Measurements from ENCODE around the gene KCNH1. TPM values are rescaled to one million over a fixed set of nuclear protein-coding genes. Genes with fewer than 3 reads are reported as not detected.

The KCNH1 gene
- polyA plus RNA-seq, 1 donor from 2014 or later = 3.9 TPM

DNA sequence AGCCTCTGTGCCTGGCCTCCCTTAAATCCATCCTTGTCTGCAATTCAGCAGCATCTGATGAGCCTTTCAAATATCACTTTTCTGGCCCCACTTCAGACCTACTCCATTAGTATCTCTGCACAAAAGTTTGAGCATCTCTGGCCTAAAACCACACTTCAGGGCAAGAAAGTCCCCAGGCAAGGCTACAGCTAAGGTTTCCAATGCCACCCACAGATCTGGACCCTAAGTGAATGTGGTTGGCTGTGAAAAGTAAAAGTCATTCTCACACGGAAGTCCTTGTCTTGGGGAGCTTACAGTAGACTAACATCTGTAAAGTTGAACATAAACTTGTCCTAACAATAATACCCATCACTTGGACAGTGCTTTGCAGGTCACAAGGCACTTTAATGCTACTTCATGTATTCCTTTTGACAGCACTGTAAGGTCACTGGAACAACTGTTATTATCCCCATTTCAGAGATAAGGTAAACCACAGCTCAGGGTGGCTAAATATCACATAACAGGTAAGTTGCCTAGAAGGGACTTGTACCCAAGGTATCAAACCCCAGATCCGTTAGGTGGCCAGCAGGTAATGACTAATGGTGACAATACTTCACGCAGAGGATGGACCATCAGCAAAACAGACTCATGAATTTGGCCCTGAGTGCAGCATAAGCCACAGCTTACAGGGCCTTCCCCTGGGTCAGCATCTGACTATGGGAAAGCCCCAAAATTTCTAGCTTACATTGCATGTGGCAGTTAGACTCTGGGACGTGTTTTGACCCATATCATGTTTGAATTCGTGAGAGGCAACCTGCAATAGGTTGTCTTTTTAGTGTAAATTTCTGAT is 449.3 kb downstream of the KCNH1 start:
- Histone ChIP-seq H3F3A (ENCODE audit: insufficient read depth, low read length, poor library complexity, severe bottlenecking) (no peaks in the 10 kb centered on the region), H3K4me3 (ENCODE audit: low read length) (no peak overlapping the region), H3K27ac (ENCODE audit: low read length) (no peak overlapping the region), H3K27me3 (ENCODE audit: insufficient read depth, low read depth, low read length) (no peaks in the 10 kb centered on the region), H3K4me2 (ENCODE audit: low read length) (no peak overlapping the region), H3K9me2 (ENCODE audit: insufficient read depth, low read length) (no peaks in the 10 kb centered on the region), H2AFZ (ENCODE audit: low read depth, low read length) (no peak overlapping the region), H3K9ac (ENCODE audit: low read length) (no peak overlapping the region), H4K20me1 (ENCODE audit: insufficient read depth) (no peaks in the 10 kb centered on the region), H3K36me3 (ENCODE audit: insufficient read depth, low read length) (no peaks in the 10 kb centered on the region), H3K79me2 (replicated peaks; ENCODE audit: insufficient read depth, low read length) (no peaks in the 10 kb centered on the region), H3K9me3 (ENCODE audit: low read length) (no peaks in the 10 kb centered on the region)
- TF ChIP-seq SMC3 (conservative IDR thresholded peaks at IDR 0.05; ENCODE audit: poor library complexity) (no peak), EZH2 (IDR thresholded peaks at IDR 0.05; ENCODE audit: borderline replicate concordance, insufficient read depth, low read length, poor library complexity, severe bottlenecking) (no peak), EP300 (conservative IDR thresholded peaks at IDR 0.05; ENCODE audit: poor library complexity, severe bottlenecking) (no peak), RAD21 (conservative IDR thresholded peaks at IDR 0.05) (no peak), TAF1 (IDR thresholded peaks at IDR 0.05; ENCODE audit: low read depth) (no peak), MXI1 (conservative IDR thresholded peaks at IDR 0.05; ENCODE audit: poor library complexity, severe bottlenecking) (no peak), REST (IDR thresholded peaks at IDR 0.05; ENCODE audit: borderline replicate concordance) (no peak), CTCF (IDR thresholded peaks at IDR 0.05; ENCODE audit: poor library complexity, severe bottlenecking) (no peak), POLR2AphosphoS5 (IDR thresholded peaks at IDR 0.05) (no peak)

- no peaks in the 10 kb centered on the region for H4K20me1 ChIP-seq (ENCODE audit: insufficient read depth)
- H3K4me3 ChIP-seq (ENCODE audit: low read length) = no peak overlapping the region
- H3K36me3 ChIP-seq (ENCODE audit: insufficient read depth, low read length) = no peaks in the 10 kb centered on the region
- no peaks in the 10 kb centered on the region for H3K9me3 ChIP-seq (ENCODE audit: low read length)
- H3K4me2 ChIP-seq (ENCODE audit: low read length) = no peak overlapping the region
- H3K27ac ChIP-seq (ENCODE audit: low read length) = no peak overlapping the region
- H3K27me3 ChIP-seq (ENCODE audit: insufficient read depth, low read depth, low read length) = no peaks in the 10 kb centered on the region
- no peak overlapping the region for H3K9ac ChIP-seq (ENCODE audit: low read length)
- no peaks in the 10 kb centered on the region for H3K9me2 ChIP-seq (ENCODE audit: insufficient read depth, low read length)
- no peaks in the 10 kb centered on the region for H3K79me2 ChIP-seq (replicated peaks; ENCODE audit: insufficient read depth, low read length)
- H3F3A ChIP-seq (ENCODE audit: insufficient read depth, low read length, poor library complexity, severe bottlenecking) = no peaks in the 10 kb centered on the region
- no peak overlapping the region for H2AFZ ChIP-seq (ENCODE audit: low read depth, low read length)
- TF ChIP-seq TAF1 (IDR thresholded peaks at IDR 0.05; ENCODE audit: low read depth) (no peak), RAD21 (conservative IDR thresholded peaks at IDR 0.05) (no peak), REST (IDR thresholded peaks at IDR 0.05; ENCODE audit: borderline replicate concordance) (no peak), EP300 (conservative IDR thresholded peaks at IDR 0.05; ENCODE audit: poor library complexity, severe bottlenecking) (no peak), SMC3 (conservative IDR thresholded peaks at IDR 0.05; ENCODE audit: poor library complexity) (no peak), MXI1 (conservative IDR thresholded peaks at IDR 0.05; ENCODE audit: poor library complexity, severe bottlenecking) (no peak), POLR2AphosphoS5 (IDR thresholded peaks at IDR 0.05) (no peak), EZH2 (IDR thresholded peaks at IDR 0.05; ENCODE audit: borderline replicate concordance, insufficient read depth, low read length, poor library complexity, severe bottlenecking) (no peak), CTCF (IDR thresholded peaks at IDR 0.05; ENCODE audit: poor library complexity, severe bottlenecking) (no peak)
These were observed 450.4 kb downstream of the KCNH1 start for GRCh38 chr1:210683403-210684047.

Measured in neural cell (in vitro differentiated cells).